Epithelial cell of esophagus (primary cell): ENCODE results near the gene KCNA3.
"Not testable (repeated sequence)": the region's sequence is repeated elsewhere in the genome, so short reads cannot be mapped to it uniquely, and the experiment has no call there.

ENCODE experiments used
- DNase-seq: peaks from one replicate; pipeline ENCODE4 v3.0.0; 2010; ENCODE audit warnings: low read depth
- H3K4me3 ChIP-seq: 2 replicates; pipeline ENCODE4 v1.5.1; 2011; ENCODE audit warnings: mild to moderate bottlenecking, low read length, control low read depth
- TF ChIP-seq, protein P1 (sequence below): IDR thresholded peaks from 2 replicates; pipeline ENCODE4 v1.5.1; 2011; ENCODE audit warnings: low read depth, mild to moderate bottlenecking, low read length, control low read depth, inconsistent platforms; ENCODE audit not compliant: insufficient read depth; ENCODE audit errors: missing control alignments

KCNA3 gene

DNA sequence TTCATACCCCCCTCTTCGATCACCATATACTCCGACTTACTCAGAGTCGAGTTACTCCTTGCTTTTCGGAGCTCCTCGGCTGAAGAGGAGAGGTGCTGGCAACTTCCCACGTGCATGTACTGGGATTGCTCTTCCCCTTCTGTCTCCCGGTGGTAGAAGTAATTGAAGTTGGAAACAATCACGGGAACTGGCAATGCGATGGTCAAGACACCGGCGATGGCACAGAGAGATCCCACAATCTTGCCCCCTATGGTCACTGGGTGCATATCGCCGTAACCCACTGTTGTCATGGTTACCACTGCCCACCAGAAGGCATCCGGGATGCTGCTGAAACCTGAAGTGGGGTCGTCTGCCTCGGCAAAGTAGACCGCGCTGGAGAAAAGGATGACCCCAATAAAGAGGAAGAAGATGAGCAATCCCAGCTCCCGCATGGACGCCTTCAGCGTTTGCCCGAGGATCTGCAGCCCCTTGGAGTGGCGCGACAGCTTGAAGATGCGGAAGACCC is 1.5 kb downstream of the KCNA3 start:
- TF ChIP-seq, protein P1, sequence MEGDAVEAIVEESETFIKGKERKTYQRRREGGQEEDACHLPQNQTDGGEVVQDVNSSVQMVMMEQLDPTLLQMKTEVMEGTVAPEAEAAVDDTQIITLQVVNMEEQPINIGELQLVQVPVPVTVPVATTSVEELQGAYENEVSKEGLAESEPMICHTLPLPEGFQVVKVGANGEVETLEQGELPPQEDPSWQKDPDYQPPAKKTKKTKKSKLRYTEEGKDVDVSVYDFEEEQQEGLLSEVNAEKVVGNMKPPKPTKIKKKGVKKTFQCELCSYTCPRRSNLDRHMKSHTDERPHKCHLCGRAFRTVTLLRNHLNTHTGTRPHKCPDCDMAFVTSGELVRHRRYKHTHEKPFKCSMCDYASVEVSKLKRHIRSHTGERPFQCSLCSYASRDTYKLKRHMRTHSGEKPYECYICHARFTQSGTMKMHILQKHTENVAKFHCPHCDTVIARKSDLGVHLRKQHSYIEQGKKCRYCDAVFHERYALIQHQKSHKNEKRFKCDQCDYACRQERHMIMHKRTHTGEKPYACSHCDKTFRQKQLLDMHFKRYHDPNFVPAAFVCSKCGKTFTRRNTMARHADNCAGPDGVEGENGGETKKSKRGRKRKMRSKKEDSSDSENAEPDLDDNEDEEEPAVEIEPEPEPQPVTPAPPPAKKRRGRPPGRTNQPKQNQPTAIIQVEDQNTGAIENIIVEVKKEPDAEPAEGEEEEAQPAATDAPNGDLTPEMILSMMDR, result no peak
- H3K4me3 ChIP-seq, result no peak overlapping the region
- no peak for DNase-seq

- no peak for DNase-seq
- TF ChIP-seq, protein P1, result no peak
- H3K4me3 ChIP-seq, result no peak overlapping the region
Measured at GRCh38 chr1:110672753-110673108, 2.0 kb downstream of the KCNA3 start.

- H3K4me3 ChIP-seq, result no peak overlapping the region
- TF ChIP-seq, protein P1, result no peak
- no peak for DNase-seq
Measured at GRCh38 chr1:110672001-110672752, 2.6 kb downstream of the KCNA3 start.

DNA sequence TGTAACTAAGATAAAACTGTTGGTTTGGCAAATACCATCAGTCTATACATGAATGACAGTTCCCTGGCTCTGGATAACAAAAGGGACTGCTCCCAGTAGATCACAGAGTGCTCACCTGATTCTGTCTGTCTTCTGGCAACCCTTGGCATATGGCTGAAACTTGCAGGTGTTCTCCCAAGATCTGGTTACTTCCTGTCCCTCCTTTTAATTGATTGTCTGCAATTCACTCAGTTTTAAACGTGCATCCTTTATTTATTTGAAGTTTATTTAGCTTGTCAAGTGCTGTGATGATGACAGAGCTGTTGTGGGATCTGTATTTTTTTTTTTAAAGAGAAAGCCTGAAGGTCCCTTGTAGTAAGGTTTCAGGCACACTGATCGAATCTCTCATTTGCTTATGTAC is 3.4 kb downstream of the KCNA3 start:
- TF ChIP-seq, protein P1, result no peak
- no peak overlapping the region for H3K4me3 ChIP-seq
- DNase-seq, result no peak

GRCh38 chr1:110668549-110668948 is 6.2 kb downstream of the KCNA3 start:
- TF ChIP-seq, protein P1, result no peak
- no peak overlapping the region for H3K4me3 ChIP-seq
- DNase-seq, result no peak

- TF ChIP-seq, protein P1, result no peak
- no peak for DNase-seq
- no peak overlapping the region for H3K4me3 ChIP-seq
Measured at GRCh38 chr1:110667776-110668175, 7.0 kb downstream of the KCNA3 start.

DNA sequence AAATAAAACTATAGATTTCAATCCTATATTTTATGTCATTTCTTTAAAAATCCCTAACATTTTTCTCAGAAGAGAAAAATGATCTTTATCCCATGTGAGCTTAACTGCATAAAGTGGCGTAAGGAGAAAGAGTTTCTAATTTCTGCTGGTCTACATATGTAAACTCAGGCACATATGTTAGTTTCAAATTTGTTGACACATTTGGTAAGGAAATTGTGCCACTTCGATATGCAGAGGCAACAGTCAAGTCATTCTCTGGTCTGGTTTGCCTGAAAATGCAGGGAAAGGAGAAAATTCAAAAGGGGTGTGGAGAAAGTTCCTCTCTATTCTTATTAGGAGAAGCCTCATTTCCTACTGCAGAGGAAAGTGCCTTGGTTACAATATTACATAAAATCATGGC is 11.5 kb downstream of the KCNA3 start:
- DNase-seq, result no peak
- TF ChIP-seq, protein P1, result no peak
- H3K4me3 ChIP-seq, result no peak overlapping the region

- not testable (repeated sequence) for H3K4me3 ChIP-seq, DNase-seq
Measured at GRCh38 chr1:110659559-110659958, 15.2 kb downstream of the KCNA3 start.
